ENCODE results near the gene ROPN1L.

Gene ROPN1L

DNA sequence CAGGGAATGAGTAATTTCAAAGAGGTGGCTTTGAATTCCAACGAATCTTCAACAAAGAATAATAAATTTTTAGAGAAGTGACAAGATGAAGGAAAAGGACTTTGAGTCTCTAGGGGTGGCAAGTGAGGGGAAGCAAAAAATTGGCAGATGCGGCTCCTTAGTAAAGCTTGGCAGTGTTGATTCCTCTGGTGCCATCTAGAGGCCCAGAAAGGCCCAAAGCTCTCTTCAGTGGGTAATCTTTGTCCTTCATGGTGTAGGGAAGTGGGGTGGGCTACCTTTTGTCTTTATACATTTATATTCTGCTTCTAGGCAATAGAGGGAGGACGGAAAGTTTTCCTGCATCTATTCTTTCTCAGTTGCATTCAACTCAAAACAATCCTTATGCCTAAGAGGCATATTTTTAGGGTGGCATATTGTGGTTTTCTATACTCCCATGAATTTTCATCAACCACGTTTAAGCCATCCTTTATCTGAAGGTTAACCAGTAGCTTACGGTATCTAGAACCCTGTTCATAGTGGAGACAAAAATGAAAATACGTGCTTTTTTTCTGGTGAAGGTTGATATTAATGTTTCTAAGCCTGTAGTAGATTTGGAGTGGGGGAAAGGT lies 17.5 kb upstream of the ROPN1L start:
- DNase-seq: peak; percentile 72
- in situ Hi-C loops (cut with MboI; ENCODE audit: low pct_unique_long_range_greater_than_20kb, low sequenced_read_pairs): no loop called here

- in situ Hi-C loops (cut with MboI; ENCODE audit: low pct_unique_long_range_greater_than_20kb, low sequenced_read_pairs): no loop called here
- no peak for DNase-seq
These were observed 14.5 kb upstream of the ROPN1L start for GRCh38 chr5:10427201-10427600.

DNA sequence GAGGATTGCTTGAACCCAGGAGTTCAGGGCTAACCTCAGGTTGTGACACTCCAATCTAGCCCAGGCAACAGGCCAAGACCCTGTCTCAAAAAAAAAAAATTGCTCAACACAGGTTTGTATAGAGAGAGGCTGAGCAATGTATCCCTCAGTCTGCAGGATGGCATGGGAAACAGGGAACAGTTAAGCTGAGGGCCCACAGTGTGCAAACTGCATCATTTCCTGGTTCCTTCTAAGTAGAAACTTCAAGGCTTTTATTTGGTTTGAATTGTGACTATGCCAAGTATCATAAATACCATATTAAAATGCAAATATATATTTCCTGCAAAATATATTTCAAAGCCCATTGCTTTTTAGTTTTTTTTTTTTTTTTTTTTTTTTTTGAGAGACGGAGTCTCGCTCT lies 13.7 kb upstream of the ROPN1L start:
- in situ Hi-C loops (cut with MboI; ENCODE audit: low pct_unique_long_range_greater_than_20kb, low sequenced_read_pairs): no loop called here
- no peak for DNase-seq

DNA sequence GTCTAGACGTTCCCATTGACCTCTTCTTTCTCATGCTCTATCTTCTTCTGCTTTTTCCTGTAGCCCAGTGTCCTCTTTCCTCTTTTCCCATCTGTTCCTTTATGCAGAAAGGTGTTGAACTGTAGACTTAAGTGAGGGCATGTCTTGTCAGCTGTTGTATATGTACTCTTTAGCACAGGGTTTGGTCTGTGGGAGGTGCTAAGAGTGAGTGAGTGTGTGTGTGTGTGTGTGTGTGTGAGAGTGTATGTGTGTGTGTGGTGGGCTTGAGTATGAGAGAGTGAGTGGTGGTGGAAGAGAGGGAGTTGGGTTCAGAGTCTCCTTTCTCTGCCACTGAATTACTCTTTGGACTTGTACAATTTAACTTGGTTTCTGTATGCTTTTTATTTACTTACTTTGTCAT lies 10.3 kb upstream of the ROPN1L start:
- no peak for DNase-seq
- in situ Hi-C loops (cut with MboI; ENCODE audit: low pct_unique_long_range_greater_than_20kb, low sequenced_read_pairs): no loop called here

DNA sequence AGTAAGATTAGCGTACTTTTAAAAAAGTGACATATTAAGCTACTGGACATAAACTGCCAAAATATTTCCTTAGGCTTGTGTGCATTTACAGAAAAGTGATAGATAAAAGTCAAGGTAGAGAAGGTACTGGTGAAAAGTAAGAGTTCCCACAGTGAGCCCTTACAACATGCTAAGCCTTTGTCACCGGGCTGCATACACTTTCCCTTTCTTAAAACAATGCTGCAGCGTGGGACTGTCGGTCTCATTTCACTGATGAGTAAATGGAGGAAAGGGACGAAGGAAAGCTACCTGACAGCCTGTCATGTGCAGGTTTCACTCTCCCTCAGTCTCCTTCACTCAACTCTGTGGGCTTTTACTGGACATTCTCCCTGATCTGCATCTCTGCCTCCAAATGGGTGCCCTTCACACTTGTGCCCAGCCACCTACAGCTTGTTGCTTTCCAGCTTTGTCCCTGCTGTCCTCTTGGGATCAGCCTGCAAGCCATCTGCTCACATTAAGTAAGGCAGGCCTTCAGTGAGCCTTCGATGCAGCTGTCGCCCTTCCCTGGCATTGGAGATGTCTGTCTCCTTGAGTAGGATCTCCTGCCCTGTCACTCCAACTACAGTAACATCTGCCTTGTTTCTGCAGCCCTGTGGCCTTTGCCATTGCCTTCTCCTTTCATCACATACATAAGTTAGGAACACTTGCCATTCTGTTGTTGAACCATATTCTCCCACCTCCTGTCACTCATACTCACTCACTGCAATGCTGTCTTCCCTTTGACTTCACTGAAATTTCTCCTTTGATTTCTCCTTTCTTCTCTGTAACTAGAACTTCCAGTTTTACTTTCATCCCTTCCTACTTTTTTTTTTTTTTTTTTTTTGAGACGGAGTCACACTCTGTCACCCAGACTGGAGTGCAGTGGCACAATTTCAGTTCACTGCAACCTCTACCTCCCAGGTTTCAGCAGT lies 9.3 kb upstream of the ROPN1L start:
- DNase-seq: no peak
- in situ Hi-C loops (cut with MboI; ENCODE audit: low pct_unique_long_range_greater_than_20kb, low sequenced_read_pairs): no loop called here

GRCh38 chr5:10434392-10434791 lies 7.3 kb upstream of the ROPN1L start:
- DNase-seq: no peak
- in situ Hi-C loops (cut with MboI; ENCODE audit: low pct_unique_long_range_greater_than_20kb, low sequenced_read_pairs): no loop called here

GRCh38 chr5:10438301-10438700 lies 3.4 kb upstream of the ROPN1L start:
- no peak for DNase-seq
- in situ Hi-C loops (cut with MboI; ENCODE audit: low pct_unique_long_range_greater_than_20kb, low sequenced_read_pairs): no loop called here

GRCh38 chr5:10439692-10440091 lies 2.0 kb upstream of the ROPN1L start:
- no peak for DNase-seq
- in situ Hi-C loops (cut with MboI; ENCODE audit: low pct_unique_long_range_greater_than_20kb, low sequenced_read_pairs): no loop called here

DNA sequence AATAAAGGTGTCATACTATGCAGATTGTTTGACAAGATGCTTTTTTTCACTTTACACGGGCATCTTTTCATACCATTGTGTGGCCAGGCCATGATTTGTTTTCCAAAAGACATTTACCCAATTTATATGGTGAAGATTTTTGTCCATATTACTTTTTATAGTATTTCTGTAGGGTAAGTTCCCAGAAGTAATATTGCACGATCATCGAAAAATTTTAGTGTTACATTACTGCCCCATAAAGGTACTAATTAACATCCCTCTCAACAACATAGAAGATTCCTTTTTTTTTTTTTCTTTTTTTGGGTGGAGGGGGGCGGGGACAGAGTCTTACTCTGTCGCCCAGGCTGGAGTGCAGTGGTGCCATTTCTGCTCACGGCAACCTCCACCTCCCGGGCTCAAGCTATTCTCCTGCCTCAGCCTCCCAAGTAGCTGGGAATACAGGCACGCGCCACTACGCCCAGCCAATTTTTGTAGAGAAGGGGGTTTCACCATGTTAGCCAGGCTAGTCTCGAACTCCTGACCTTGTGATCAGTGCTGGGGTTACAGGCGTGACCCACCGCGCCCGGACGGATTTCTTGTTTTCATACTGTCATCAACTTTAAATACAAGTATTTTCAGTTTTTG lies 1.2 kb upstream of the ROPN1L start:
- in situ Hi-C loops (cut with MboI; ENCODE audit: low pct_unique_long_range_greater_than_20kb, low sequenced_read_pairs): no loop called here
- no peak for DNase-seq

DNA sequence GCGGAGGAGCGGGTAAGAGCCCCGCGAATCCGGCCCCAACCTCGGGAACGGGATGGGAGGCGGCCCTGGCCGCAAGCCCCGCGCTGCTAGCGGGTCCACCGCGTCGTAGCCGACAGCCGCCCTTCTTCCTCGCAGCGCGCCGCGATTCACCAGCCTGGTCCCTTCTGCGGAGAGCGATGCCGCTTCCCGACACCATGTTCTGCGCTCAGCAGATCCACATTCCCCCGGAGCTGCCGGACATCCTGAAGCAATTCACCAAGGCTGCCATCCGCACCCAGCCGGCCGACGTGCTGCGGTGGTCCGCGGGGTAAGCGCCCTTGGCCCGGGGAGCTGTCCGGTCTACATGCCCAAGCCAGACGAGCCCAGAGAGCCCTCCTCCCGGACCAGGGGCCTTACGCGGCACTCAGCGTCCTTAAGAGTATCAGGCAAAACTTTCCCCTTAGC lies 335 bp downstream of the ROPN1L start:
- no peak for DNase-seq
- in situ Hi-C loops (cut with MboI; ENCODE audit: low pct_unique_long_range_greater_than_20kb, low sequenced_read_pairs): no loop called here

GRCh38 chr5:10442576-10442975 lies 897 bp downstream of the ROPN1L start:
- in situ Hi-C loops (cut with MboI; ENCODE audit: low pct_unique_long_range_greater_than_20kb, low sequenced_read_pairs): no loop called here
- peak; percentile 42 for DNase-seq

GRCh38 chr5:10445352-10445751 lies 3.7 kb downstream of the ROPN1L start:
- peak; percentile 91 for DNase-seq
- in situ Hi-C loops (cut with MboI; ENCODE audit: low pct_unique_long_range_greater_than_20kb, low sequenced_read_pairs): no loop called here

- in situ Hi-C loops (cut with MboI; ENCODE audit: low pct_unique_long_range_greater_than_20kb, low sequenced_read_pairs): no loop called here
- no peak for DNase-seq
These were observed 4.8 kb downstream of the ROPN1L start for GRCh38 chr5:10446490-10446889.

DNA sequence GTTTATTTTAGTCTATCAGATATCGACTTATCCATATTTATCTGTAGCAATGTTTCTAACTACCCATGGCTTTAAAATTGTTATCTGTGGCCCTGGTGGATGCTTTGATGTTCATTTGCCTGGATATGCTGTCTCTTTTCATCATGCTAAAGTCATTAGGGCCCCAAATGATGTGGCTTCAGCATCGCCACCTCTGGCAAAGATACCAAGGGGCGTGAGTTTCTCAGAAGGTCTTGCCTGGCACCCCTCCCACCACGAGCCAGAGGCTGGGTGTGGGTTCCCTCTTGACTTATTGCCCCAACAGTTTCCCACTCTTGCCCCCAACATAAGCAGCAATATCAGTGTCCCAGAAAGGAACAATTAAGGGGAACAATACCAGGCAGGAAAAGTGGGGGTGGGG lies 5.4 kb downstream of the ROPN1L start:
- in situ Hi-C loops (cut with MboI; ENCODE audit: low pct_unique_long_range_greater_than_20kb, low sequenced_read_pairs): no loop called here
- DNase-seq: no peak

DNA sequence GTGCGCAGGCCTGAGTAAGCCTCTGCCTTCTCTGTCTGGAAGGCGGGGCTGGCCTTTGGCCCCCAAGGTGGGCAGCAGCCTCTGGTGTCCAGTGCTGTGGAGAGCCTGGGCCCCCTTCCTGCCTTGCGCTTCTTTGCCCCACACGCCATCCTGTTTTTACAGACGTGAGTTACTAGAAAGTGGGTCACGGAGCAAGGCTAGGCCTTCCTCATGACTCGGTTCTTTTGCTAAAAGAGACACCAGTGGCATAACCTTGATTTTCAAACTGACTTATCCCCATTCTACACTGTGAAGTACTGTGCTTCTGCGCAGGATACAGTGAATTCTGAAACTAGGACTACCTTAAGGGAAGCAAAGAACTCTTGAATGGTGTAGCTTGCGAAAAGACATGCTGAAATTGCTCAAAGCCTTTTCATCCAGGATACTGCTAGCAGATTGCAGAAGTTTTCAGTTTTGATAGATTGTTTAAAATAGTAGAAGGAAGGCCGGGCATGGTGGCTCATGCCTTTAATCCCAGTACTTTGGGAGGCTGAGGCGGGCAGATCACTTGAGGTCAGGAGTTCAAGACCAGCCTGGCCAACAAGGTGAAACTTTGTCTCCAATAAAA lies 7.2 kb downstream of the ROPN1L start:
- DNase-seq: no peak
- in situ Hi-C loops (cut with MboI; ENCODE audit: low pct_unique_long_range_greater_than_20kb, low sequenced_read_pairs): no loop called here

DNA sequence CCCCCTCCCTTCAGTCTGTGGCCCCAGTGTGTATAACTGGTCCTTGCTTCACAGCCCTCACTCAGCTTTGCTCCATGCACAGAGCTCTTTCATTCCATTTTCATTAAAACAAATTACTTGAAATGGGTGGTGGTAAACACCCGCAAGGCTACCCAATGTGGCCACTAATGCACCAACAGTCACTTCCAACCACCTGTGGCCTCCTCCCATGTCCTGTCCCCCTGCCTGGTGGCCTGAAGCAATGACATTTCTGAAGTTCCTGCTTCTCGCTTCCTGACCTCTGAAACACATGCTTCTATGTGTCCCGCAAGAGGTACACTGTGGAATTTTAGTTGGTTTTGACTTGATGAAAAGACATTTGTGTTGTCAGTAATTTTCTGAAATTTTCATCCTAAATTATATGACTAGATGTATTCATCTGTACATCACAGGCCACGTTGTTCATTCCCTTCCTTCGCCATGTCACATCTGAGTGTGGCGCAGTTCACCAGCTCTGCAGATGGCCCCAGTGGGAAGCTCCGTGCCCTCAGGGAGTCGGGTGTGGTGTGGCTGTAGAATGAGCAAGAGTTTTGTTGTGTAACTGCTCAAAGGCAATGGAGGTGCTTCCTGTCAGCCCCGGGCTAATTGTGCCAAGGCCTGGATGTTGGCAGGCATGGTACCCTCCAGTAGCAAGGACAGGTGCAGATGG lies 9.6 kb downstream of the ROPN1L start:
- DNase-seq: no peak
- in situ Hi-C loops (cut with MboI; ENCODE audit: low pct_unique_long_range_greater_than_20kb, low sequenced_read_pairs): loop anchor here (25.0 kb wide), 1 partner anchor 186 kb away; no protein-coding TSS in a partner anchor

DNA sequence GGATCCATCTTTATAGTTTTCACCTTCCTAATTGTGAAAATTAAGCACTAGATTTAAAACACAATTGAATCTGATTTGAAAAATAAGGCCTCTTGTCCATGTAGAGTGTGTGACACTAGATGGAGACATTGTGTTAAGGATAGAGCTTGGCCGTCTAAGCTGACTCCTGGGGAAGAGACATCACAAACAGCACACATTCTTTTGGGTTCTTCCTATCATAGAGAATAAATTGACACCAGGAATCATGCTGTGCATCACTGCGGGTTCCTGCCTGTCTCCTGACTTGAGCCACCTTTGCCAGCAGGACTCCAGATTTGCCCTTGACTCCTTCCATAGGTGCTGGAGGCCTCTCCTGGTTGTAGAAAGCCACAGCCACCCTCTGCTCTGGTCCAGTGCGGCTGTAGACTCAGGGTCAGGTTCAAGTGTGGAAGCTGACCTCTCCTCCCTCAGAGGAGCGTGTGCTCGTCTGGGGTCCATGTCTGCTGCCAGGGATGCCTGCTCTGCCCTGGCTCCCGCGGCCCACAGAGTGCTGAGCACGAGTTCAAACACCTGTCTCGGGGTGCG lies 11.2 kb downstream of the ROPN1L start:
- in situ Hi-C loops (cut with MboI; ENCODE audit: low pct_unique_long_range_greater_than_20kb, low sequenced_read_pairs): loop anchor here (25.0 kb wide), 1 partner anchor 184 kb away; no protein-coding TSS in a partner anchor
- DNase-seq: peak; percentile 79

DNA sequence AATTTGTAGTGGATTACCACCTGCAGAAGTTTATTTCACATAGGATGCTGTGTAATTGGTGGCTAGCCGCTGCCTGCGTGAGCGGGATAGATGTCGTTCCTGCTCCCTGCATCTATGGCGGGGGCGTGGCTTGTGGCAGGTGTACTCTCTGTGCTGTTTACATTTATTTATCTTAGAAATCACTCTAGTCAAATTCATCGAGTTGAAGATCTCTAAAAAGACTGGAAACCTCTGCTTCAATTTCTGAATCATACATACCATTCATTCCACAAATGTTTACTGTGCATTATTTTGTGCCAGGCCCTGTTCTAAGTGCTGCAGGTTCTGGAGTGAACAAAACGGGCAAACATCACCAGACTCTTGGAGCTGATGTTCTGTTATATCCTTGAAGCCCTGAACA lies 11.9 kb downstream of the ROPN1L start:
- in situ Hi-C loops (cut with MboI; ENCODE audit: low pct_unique_long_range_greater_than_20kb, low sequenced_read_pairs): loop anchor here (25.0 kb wide), 1 partner anchor 184 kb away; no protein-coding TSS in a partner anchor
- DNase-seq: no peak

Measured in KBM-7 (cell line).